Panc1 (cell line): ENCODE results near the gene COTL1. TPM values are rescaled to one million over a fixed set of nuclear protein-coding genes. Genes with fewer than 3 reads are reported as not detected.

Experiments used
- ATAC-seq: fragments of 200-7000 bp; cut with Tn5 transposase; 2 replicates; pipeline ENCODE4 v1.9.1; 2020; ENCODE audit warnings: mild to moderate bottlenecking, moderate library complexity
- BruUV-seq: library from RNA; stranded (reverse); fragments of 400-500 nt; replicated peaks from 2 replicates; lab custom pipeline; 2021; lab: Mats Ljungman, UMichigan
- CTCF ChIA-PET: fragments of 300-600 bp; sonication (Branson Sonifier 250); formaldehyde crosslinking; loops from one replicate; lab custom pipeline; 2022; ENCODE audit warnings: antibody characterized with exemption; lab: Charles Lee
- POLR2A ChIA-PET: fragments of 300-600 bp; sonication (Branson Sonifier 250); formaldehyde crosslinking; loops from one replicate; lab custom pipeline; 2022; ENCODE audit warnings: antibody characterized with exemption; lab: Charles Lee
- DNase-seq: peaks from one replicate; pipeline ENCODE4 v3.0.0-alpha.2; 2010; ENCODE audit warnings: low read depth, low spot score
- H3K27ac ChIP-seq: 2 replicates; pipeline ENCODE4 v1.5.1; 2011; ENCODE audit warnings: mild to moderate bottlenecking, low read length, inconsistent platforms
- H3K27me3 ChIP-seq: fragments of 200-500 bp; sonication (Bioruptor generic); 2 replicates; pipeline ENCODE4 v1.6.0; 2014; ENCODE audit warnings: low read length, inconsistent platforms; ENCODE audit not compliant: control insufficient read depth, insufficient read depth
- H3K36me3 ChIP-seq: fragments of 200-500 bp; sonication (Bioruptor generic); 2 replicates; pipeline ENCODE4 v1.5.1; 2014; ENCODE audit warnings: inconsistent platforms, mild to moderate bottlenecking, low read length, moderate library complexity; ENCODE audit not compliant: control insufficient read depth, insufficient read depth
- H3K4me1 ChIP-seq: 2 replicates; pipeline ENCODE4 v1.5.1; 2011; ENCODE audit warnings: inconsistent platforms, mild to moderate bottlenecking, low read length, moderate library complexity; ENCODE audit not compliant: control insufficient read depth, insufficient read depth
- H3K4me3 ChIP-seq, 2 experiments: 2 replicates each; pipeline ENCODE4 v1.5.1; 2011 to 2012; ENCODE audit warnings: low read depth in 2 of 2, low read length in 2 of 2, mild to moderate bottlenecking in 2 of 2, inconsistent platforms in 1 of 2, moderate library complexity in 1 of 2
- H3K9me3 ChIP-seq: fragments of 200-500 bp; sonication (Bioruptor generic); 2 replicates; pipeline ENCODE4 v1.5.1; 2014; ENCODE audit warnings: low read depth, mild to moderate bottlenecking, inconsistent platforms, low read length, moderate library complexity; ENCODE audit not compliant: control insufficient read depth, insufficient read depth
- CTCF ChIP-seq: fragments of 450-650 bp; IDR thresholded peaks from 2 replicates; pipeline ENCODE4 v1.5.1; 2017; ENCODE audit warnings: mild to moderate bottlenecking
- POLR2AphosphoS5 ChIP-seq: IDR thresholded peaks from 2 replicates; pipeline ENCODE4 v1.6.1; 2012; ENCODE audit warnings: mild to moderate bottlenecking, low read depth, low read length, moderate library complexity
- REST ChIP-seq, 2 experiments: IDR thresholded peaks; 2 replicates each; pipeline ENCODE4 v1.6.1; 2011 to 2012; ENCODE audit warnings: low read depth in 2 of 2, control low read depth in 1 of 2, low read length in 1 of 2, mild to moderate bottlenecking in 1 of 2, moderate library complexity in 1 of 2; ENCODE audit not compliant: insufficient read depth in 1 of 2
- SIN3A ChIP-seq: IDR thresholded peaks from 2 replicates; pipeline ENCODE4 v1.6.1; 2012; ENCODE audit warnings: low read depth, mild to moderate bottlenecking, low read length, moderate library complexity, borderline replicate concordance; ENCODE audit not compliant: insufficient read depth
- TCF7L2 ChIP-seq: IDR thresholded peaks from 2 replicates; pipeline ENCODE4 v1.6.1; 2011; ENCODE audit warnings: mild to moderate bottlenecking, low read depth, low read length, inconsistent platforms
- in situ Hi-C: cut with HindIII; loops from 2 replicates; pipeline ENCODE4 v1.10.0; 2016; ENCODE audit warnings: low sequenced_read_pairs, low pct_unique_long_range_greater_than_20kb
- intact Hi-C: fragments of 100-400 bp; cut with micrococcal nuclease; formaldehyde crosslinking; loops from one replicate; pipeline ENCODE4 v1.10.0; 2022; ENCODE audit not compliant: unreplicated experiment
- total RNA-seq: library from RNA; stranded (reverse); gene quantifications from one replicate; pipeline ENCODE4 v1.2.1, GENCODE V29; 2021; ENCODE audit not compliant: unreplicated experiment

COTL1 gene
- total RNA-seq, 1 experiment from 2014 or later: 302 TPM

DNA sequence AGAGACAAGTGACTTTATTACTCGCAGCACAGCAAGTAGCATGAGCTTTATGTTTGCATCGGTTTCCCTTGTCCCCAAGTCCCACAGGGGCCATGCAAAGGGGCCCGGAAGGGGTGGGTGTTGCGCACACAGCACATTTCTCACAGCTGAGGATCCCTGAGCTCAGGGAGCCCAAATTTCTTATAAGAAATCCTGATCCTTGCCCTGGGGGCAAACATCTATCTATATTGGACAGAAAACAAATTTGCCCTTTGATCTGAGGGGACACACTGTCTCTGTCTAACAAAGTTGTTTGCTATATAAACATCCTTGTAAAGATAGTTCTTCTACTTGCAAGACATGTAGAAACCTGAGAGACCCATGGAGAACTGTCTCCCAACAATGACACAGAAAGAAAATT, 77.7 kb downstream of the COTL1 start:
- ChIA-PET CTCF (no interaction called here), POLR2A (no interaction called here)
- DNase-seq (no peak), ATAC-seq (no peak)
- intact Hi-C loops (no loop called here), in situ Hi-C loops (no loop called here)
- H3K9me3 ChIP-seq: no peaks in the 10 kb centered on the region
- H3K27me3 ChIP-seq: no peaks in the 10 kb centered on the region
- no peak overlapping the region for H3K27ac ChIP-seq
- no TSS peak for BruUV-seq
- H3K4me1 ChIP-seq: peaks cover 7% of the 10 kb centered on the region
- no peak overlapping the region for H3K4me3 ChIP-seq
- H3K36me3 ChIP-seq: no peaks in the 10 kb centered on the region
- TF ChIP-seq REST (IDR thresholded peaks at IDR 0.05; ENCODE audit: insufficient read depth in 1 of 2, low read depth in 2 of 2, low read length in 1 of 2): no peak
- TF ChIP-seq POLR2AphosphoS5: no peak

- BruUV-seq: no TSS peak
- ChIA-PET POLR2A (no interaction called here), CTCF (no interaction called here)
- intact Hi-C loops (no loop called here), in situ Hi-C loops (no loop called here)
- Histone ChIP-seq H3K27ac (no peak overlapping the region), H3K36me3 (no peaks in the 10 kb centered on the region), H3K4me1 (peaks cover under 1% of the 10 kb centered on the region; the same call in 1 of the 2 replicates), H3K4me3 (no peak overlapping the region), H3K9me3 (no peaks in the 10 kb centered on the region), H3K27me3 (no peaks in the 10 kb centered on the region)
- DNase-seq: no peak
- ATAC-seq: no peak
- no peak for TF ChIP-seq REST (IDR thresholded peaks at IDR 0.05; ENCODE audit: insufficient read depth in 1 of 2, low read depth in 2 of 2, low read length in 1 of 2)
These were observed 79.5 kb downstream of the COTL1 start for GRCh38 chr16:84538222-84538840.

GRCh38 chr16:84537491-84538151, 80.3 kb downstream of the COTL1 start:
- DNase-seq (no peak), ATAC-seq (no peak)
- no peak overlapping the region for H3K27ac ChIP-seq
- no peaks in the 10 kb centered on the region for H3K36me3 ChIP-seq
- H3K27me3 ChIP-seq: no peaks in the 10 kb centered on the region
- no peak overlapping the region for H3K4me3 ChIP-seq
- POLR2A ChIA-PET: no interaction called here
- in situ Hi-C loops: no loop called here
- TF ChIP-seq CTCF (no peak), POLR2AphosphoS5 (no peak), REST (IDR thresholded peaks at IDR 0.05; ENCODE audit: insufficient read depth in 1 of 2, low read depth in 2 of 2, low read length in 1 of 2) (no peak), TCF7L2 (no peak), SIN3A (no peak)
- no peaks in the 10 kb centered on the region for H3K9me3 ChIP-seq
- no TSS peak for BruUV-seq
- peaks cover 7% of the 10 kb centered on the region for H3K4me1 ChIP-seq
- CTCF ChIA-PET: no interaction called here
- intact Hi-C loops: no loop called here
